GM12878 (cell line): ENCODE results near the gene COL19A1. TPM values are rescaled to one million over a fixed set of nuclear protein-coding genes. Genes with fewer than 3 reads are reported as not detected.

ENCODE experiments used
- ATAC-seq: fragments of 200-7000 bp; cut with Tn5 transposase; 3 replicates; pipeline ENCODE4 v1.9.1; 2020; ENCODE audit warnings: mild to moderate bottlenecking, moderate library complexity
- BruUV-seq: library from RNA; stranded (reverse); fragments of 400-500 nt; replicated peaks from 2 replicates; lab custom pipeline; 2021; lab: Mats Ljungman, UMichigan
- CTCF ChIA-PET: fragments of 300-600 bp; sonication (Branson Sonifier 250); formaldehyde crosslinking; extraction: SDS; loops from one replicate; lab custom pipeline; 2021; ENCODE audit warnings: inconsistent platforms; lab: Yijun Ruan, JAX
- POLR2A ChIA-PET: fragments of 350-600 bp; formaldehyde crosslinking; extraction: SDS; loops from one replicate; lab custom pipeline; 2021; ENCODE audit warnings: inconsistent platforms; lab: Charles Lee
- RAD21 ChIA-PET: fragments of 300-600 bp; sonication (Branson Sonifier 250); formaldehyde crosslinking; loops from one replicate; lab custom pipeline; 2023; ENCODE audit warnings: antibody characterized with exemption; ENCODE audit not compliant: unreplicated experiment; lab: Charles Lee
- SMC1A ChIA-PET: fragments of 300-600 bp; sonication (Branson Sonifier 250); formaldehyde crosslinking; loops from one replicate; lab custom pipeline; 2023; ENCODE audit not compliant: unreplicated experiment, uncharacterized antibody; lab: Charles Lee
- DNase-seq: peaks from one replicate; pipeline ENCODE4 v3.0.0-alpha.2; 2011; ENCODE audit warnings: low read depth, low spot score
- FAIRE-seq: peaks from 3 replicates; lab custom pipeline; 2011; peaks lifted over from hg19 to GRCh38; lab: Jason Lieb, UNC
- H2AFZ ChIP-seq: 2 replicates; pipeline ENCODE4 v1.6.0; 2011; ENCODE audit warnings: low read depth, low read length, control low read depth; ENCODE audit not compliant: control insufficient read depth
- H3K27ac ChIP-seq: 2 replicates; pipeline ENCODE4 v1.5.1; 2011; ENCODE audit warnings: control low read depth; ENCODE audit not compliant: control insufficient read depth, insufficient read depth
- H3K27me3 ChIP-seq, 2 experiments: replicated peaks in 1 of 2; 2 replicates each; pipeline versions ENCODE4 v1.6.0 to v1.6.1; 2011; ENCODE audit warnings: low read length in 1 of 2; ENCODE audit not compliant: control insufficient read depth in 2 of 2, insufficient read depth in 2 of 2
- H3K36me3 ChIP-seq, 2 experiments: 2 replicates each; pipeline ENCODE4 v1.5.1; 2011; ENCODE audit warnings: low read length in 1 of 2; ENCODE audit not compliant: control insufficient read depth in 2 of 2, insufficient read depth in 2 of 2
- H3K4me1 ChIP-seq: 2 replicates; pipeline ENCODE4 v1.6.1; 2011; ENCODE audit warnings: mild to moderate bottlenecking, low read length, moderate library complexity, mixed read lengths; ENCODE audit not compliant: control insufficient read depth, insufficient read depth
- H3K4me2 ChIP-seq: 2 replicates; pipeline ENCODE4 v1.6.0; 2011; ENCODE audit warnings: control low read depth; ENCODE audit not compliant: control insufficient read depth, insufficient read depth
- H3K4me3 ChIP-seq: fragments of 200-600 bp; sonication (generic); 2 replicates; pipeline ENCODE4 v1.5.1; 2016
- H3K79me2 ChIP-seq: 2 replicates; pipeline ENCODE4 v1.6.0; 2011; ENCODE audit warnings: low read length; ENCODE audit not compliant: control insufficient read depth, insufficient read depth
- H3K9ac ChIP-seq: 2 replicates; pipeline ENCODE4 v1.8.0; 2011; ENCODE audit warnings: low read length, control low read depth, mixed read lengths; ENCODE audit not compliant: control insufficient read depth, insufficient read depth
- H3K9me3 ChIP-seq: replicated peaks from 3 replicates; pipeline ENCODE4 v1.5.1; 2011; ENCODE audit warnings: mild to moderate bottlenecking, low read length; ENCODE audit not compliant: control insufficient read depth, insufficient read depth
- H4K20me1 ChIP-seq: 2 replicates; pipeline ENCODE4 v1.6.0; 2011; ENCODE audit not compliant: control insufficient read depth, insufficient read depth
- ESRRA ChIP-seq: IDR thresholded peaks from 2 replicates; pipeline ENCODE4 v1.6.1; 2012; ENCODE audit warnings: mild to moderate bottlenecking, low read length, improper control_type of control experiment
- GABPA ChIP-seq: IDR thresholded peaks from 2 replicates; pipeline ENCODE4 v1.6.1; 2014; ENCODE audit warnings: antibody characterized with exemption, low read depth, mild to moderate bottlenecking, inconsistent platforms
- IRF4 ChIP-seq: IDR thresholded peaks from 2 replicates; pipeline ENCODE4 v1.6.1; 2011; ENCODE audit warnings: low read depth, low read length
- MEF2B ChIP-seq: fragments of 450-650 bp; IDR thresholded peaks from 2 replicates; pipeline ENCODE4 v1.6.1; 2018; ENCODE audit warnings: mild to moderate bottlenecking, moderate library complexity; ENCODE audit not compliant: partially characterized antibody, poor library complexity, severe bottlenecking
- NFYA ChIP-seq: IDR thresholded peaks from 2 replicates; pipeline ENCODE4 v1.6.1; 2011; ENCODE audit warnings: low read depth, mild to moderate bottlenecking, low read length, improper control_type of control experiment, borderline replicate concordance
- POLR2AphosphoS2 ChIP-seq: IDR thresholded peaks from 2 replicates; pipeline ENCODE4 v1.6.1; 2011; ENCODE audit warnings: low read depth, mild to moderate bottlenecking, low read length, improper control_type of control experiment, moderate library complexity
- POU2F2 ChIP-seq: IDR thresholded peaks from 3 replicates; pipeline ENCODE4 v1.6.1; 2011; ENCODE audit warnings: low read depth, mild to moderate bottlenecking, low read length, borderline replicate concordance
- ZNF207 ChIP-seq: fragments of 450-650 bp; IDR thresholded peaks from 2 replicates; pipeline ENCODE4 v1.6.1; 2014; ENCODE audit warnings: antibody characterized with exemption, mild to moderate bottlenecking, borderline replicate concordance
- WGBS: methylation state at CpG from one replicate; pipeline ENCODE4 v1.1.6; 2016; ENCODE audit warnings: low lambda C conversion rate; ENCODE audit not compliant: insufficient replicate concordance, insufficient coverage; ENCODE audit errors: missing lambda C conversion rate; 5-methylcytosine and 5-hydroxymethylcytosine counted together
- in situ Hi-C: fragments of 300-500 bp; cut with MboI; formaldehyde crosslinking; loops from 9 replicates; pipeline ENCODE4 v1.14.3; 2018; ENCODE audit warnings: mixed read lengths
- intact Hi-C: fragments of 100-400 bp; cut with micrococcal nuclease; formaldehyde crosslinking; loops from one replicate; pipeline ENCODE4 v1.14.2; 2022; ENCODE audit not compliant: unreplicated experiment
- polyA plus RNA-seq, 11 experiments: library from polyadenylated mRNA; depleted of rRNA in 4 of 11; unstranded in 6 of 11; stranded (reverse) in 5 of 11; fragments of >200 nt; fragmentation: Nextera tagmentation in 4 of 11; fragmentation: Illumina TruSeq in 1 of 11; extraction: Ambion mirVana in 4 of 11; extraction: Trizol in 1 of 11; gene quantifications; 1 replicate in 1 of 11; 2 replicates in 10 of 11; pipeline versions ENCODE4 v1.2.1 to v1.2.3, GENCODE V29; 2011 to 2016; ENCODE audit warnings: inconsistent platforms in 2 of 11, missing spikeins in 2 of 11, low read depth in 1 of 11
- total RNA-seq, 4 experiments: library from RNA; depleted of rRNA in 3 of 4; stranded (reverse); fragments of >200 nt in 3 of 4; fragmentation: Illumina TruSeq in 1 of 4; extraction: Trizol in 1 of 4; gene quantifications; 2 replicates each; pipeline versions ENCODE4 v1.2.1 to v1.2.3, GENCODE V29; 2013 to 2021
- TF ChIP-seq, protein P1 (sequence below): fragments of 450-650 bp; IDR thresholded peaks from 2 replicates; pipeline ENCODE4 v1.6.1; 2016; ENCODE audit warnings: mild to moderate bottlenecking, moderate library complexity, borderline replicate concordance
- TF ChIP-seq, protein P2 (sequence below): IDR thresholded peaks from 2 replicates; pipeline ENCODE4 v1.6.1; 2012; ENCODE audit warnings: improper control_type of control experiment, low read depth, low read length; ENCODE audit not compliant: insufficient replicate concordance
- TF ChIP-seq, protein P3 (sequence below): fragments of 450-650 bp; IDR thresholded peaks from 2 replicates; pipeline ENCODE4 v1.6.1; 2014; ENCODE audit warnings: mild to moderate bottlenecking

The COL19A1 gene
- total and polyA plus RNA-seq, 10 of the 15 experiments (the other 5 are each of a cell fraction or from before 2014, with no cell fraction given), result 1.1 to 13.5 (median 4.1) TPM

DNA sequence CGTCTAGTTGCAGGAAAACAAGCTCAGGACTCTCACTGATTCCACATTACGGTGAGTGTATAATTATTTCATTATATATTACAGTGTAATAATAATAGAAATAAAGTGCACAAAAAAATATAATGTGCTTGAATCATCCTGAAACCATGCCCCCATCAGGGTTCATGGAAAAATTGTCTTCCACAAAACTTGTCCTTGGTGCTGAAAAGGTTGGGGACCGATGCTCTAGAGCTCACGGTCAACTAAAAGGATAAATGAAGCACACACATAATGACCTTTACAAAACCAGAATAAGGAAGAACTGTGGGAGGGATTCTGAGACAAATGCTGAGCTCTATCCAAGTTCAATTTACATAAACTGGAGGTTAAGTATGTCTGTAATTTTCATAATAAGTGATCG, 194.3 kb downstream of the COL19A1 start (continued):
- TF ChIP-seq MEF2B (no peak), IRF4 (no peak)
- TF ChIP-seq, protein P1, sequence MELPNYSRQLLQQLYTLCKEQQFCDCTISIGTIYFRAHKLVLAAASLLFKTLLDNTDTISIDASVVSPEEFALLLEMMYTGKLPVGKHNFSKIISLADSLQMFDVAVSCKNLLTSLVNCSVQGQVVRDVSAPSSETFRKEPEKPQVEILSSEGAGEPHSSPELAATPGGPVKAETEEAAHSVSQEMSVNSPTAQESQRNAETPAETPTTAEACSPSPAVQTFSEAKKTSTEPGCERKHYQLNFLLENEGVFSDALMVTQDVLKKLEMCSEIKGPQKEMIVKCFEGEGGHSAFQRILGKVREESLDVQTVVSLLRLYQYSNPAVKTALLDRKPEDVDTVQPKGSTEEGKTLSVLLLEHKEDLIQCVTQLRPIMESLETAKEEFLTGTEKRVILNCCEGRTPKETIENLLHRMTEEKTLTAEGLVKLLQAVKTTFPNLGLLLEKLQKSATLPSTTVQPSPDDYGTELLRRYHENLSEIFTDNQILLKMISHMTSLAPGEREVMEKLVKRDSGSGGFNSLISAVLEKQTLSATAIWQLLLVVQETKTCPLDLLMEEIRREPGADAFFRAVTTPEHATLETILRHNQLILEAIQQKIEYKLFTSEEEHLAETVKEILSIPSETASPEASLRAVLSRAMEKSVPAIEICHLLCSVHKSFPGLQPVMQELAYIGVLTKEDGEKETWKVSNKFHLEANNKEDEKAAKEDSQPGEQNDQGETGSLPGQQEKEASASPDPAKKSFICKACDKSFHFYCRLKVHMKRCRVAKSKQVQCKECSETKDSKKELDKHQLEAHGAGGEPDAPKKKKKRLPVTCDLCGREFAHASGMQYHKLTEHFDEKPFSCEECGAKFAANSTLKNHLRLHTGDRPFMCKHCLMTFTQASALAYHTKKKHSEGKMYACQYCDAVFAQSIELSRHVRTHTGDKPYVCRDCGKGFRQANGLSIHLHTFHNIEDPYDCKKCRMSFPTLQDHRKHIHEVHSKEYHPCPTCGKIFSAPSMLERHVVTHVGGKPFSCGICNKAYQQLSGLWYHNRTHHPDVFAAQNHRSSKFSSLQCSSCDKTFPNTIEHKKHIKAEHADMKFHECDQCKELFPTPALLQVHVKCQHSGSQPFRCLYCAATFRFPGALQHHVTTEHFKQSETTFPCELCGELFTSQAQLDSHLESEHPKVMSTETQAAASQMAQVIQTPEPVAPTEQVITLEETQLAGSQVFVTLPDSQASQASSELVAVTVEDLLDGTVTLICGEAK, result no peak

DNA sequence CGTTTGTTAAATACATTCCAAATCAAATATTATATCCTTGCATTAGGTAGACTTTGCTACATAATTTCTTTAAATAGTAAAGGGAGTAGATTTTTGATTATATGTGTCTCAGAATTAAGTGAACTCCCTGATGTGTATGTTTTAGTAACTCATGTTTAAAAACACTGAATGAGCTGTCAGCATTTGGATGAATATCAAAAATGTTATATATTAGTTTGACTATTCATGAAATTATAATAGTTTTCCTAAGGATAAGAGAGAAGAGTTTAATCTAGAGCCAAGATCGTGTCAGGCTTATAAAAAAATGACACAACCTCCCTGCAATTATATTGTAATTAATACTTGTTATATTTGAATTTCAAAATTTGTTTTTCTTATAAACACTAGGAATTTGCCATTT, 195.2 kb downstream of the COL19A1 start:
- Histone ChIP-seq H3K4me2 (no peak overlapping the region), H3K9ac (no peak overlapping the region), H3K9me3 (no peaks in the 10 kb centered on the region), H3K4me1 (no peaks in the 10 kb centered on the region), H4K20me1 (no peaks in the 10 kb centered on the region), H2AFZ (no peak overlapping the region), H3K79me2 (no peaks in the 10 kb centered on the region), H3K27me3 (no peaks in the 10 kb centered on the region), H3K27ac (no peak overlapping the region), H3K36me3 (peaks cover 0 to 1% of the 10 kb centered on the region in 2 experiments; a peak in 1 of 4 replicates), H3K4me3 (no peak overlapping the region)
- SMC1A ChIA-PET, result no interaction called here
- intact Hi-C loops, result no loop called here
- BruUV-seq, result no TSS peak
- no peak for DNase-seq
- no peak for ATAC-seq
- POLR2A ChIA-PET, result no interaction called here
- RAD21 ChIA-PET, result no interaction called here
- no peak for FAIRE-seq
- 95% methylated on average over 2 of the region's 2 CpGs for WGBS
- TF ChIP-seq, protein P2, sequence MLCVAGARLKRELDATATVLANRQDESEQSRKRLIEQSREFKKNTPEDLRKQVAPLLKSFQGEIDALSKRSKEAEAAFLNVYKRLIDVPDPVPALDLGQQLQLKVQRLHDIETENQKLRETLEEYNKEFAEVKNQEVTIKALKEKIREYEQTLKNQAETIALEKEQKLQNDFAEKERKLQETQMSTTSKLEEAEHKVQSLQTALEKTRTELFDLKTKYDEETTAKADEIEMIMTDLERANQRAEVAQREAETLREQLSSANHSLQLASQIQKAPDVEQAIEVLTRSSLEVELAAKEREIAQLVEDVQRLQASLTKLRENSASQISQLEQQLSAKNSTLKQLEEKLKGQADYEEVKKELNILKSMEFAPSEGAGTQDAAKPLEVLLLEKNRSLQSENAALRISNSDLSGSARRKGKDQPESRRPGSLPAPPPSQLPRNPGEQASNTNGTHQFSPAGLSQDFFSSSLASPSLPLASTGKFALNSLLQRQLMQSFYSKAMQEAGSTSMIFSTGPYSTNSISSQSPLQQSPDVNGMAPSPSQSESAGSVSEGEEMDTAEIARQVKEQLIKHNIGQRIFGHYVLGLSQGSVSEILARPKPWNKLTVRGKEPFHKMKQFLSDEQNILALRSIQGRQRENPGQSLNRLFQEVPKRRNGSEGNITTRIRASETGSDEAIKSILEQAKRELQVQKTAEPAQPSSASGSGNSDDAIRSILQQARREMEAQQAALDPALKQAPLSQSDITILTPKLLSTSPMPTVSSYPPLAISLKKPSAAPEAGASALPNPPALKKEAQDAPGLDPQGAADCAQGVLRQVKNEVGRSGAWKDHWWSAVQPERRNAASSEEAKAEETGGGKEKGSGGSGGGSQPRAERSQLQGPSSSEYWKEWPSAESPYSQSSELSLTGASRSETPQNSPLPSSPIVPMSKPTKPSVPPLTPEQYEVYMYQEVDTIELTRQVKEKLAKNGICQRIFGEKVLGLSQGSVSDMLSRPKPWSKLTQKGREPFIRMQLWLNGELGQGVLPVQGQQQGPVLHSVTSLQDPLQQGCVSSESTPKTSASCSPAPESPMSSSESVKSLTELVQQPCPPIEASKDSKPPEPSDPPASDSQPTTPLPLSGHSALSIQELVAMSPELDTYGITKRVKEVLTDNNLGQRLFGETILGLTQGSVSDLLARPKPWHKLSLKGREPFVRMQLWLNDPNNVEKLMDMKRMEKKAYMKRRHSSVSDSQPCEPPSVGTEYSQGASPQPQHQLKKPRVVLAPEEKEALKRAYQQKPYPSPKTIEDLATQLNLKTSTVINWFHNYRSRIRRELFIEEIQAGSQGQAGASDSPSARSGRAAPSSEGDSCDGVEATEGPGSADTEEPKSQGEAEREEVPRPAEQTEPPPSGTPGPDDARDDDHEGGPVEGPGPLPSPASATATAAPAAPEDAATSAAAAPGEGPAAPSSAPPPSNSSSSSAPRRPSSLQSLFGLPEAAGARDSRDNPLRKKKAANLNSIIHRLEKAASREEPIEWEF, result no peak
- TF ChIP-seq ESRRA, result no peak
- no peak for TF ChIP-seq POLR2AphosphoS2
- no peak for TF ChIP-seq ZNF207
- TF ChIP-seq NFYA, result no peak
- TF ChIP-seq GABPA, result no peak
- TF ChIP-seq, protein P3, sequence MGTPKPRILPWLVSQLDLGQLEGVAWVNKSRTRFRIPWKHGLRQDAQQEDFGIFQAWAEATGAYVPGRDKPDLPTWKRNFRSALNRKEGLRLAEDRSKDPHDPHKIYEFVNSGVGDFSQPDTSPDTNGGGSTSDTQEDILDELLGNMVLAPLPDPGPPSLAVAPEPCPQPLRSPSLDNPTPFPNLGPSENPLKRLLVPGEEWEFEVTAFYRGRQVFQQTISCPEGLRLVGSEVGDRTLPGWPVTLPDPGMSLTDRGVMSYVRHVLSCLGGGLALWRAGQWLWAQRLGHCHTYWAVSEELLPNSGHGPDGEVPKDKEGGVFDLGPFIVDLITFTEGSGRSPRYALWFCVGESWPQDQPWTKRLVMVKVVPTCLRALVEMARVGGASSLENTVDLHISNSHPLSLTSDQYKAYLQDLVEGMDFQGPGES, result no peak
- no peak for TF ChIP-seq POU2F2
- CTCF ChIA-PET, result no interaction called here
- in situ Hi-C loops, result no loop called here
